GM18868 (cell line): Measurements from ENCODE around the gene TMEM9.

Experiments
- ATAC-seq: cut with Tn5 transposase; IDR thresholded peaks from one replicate; pipeline ENCODE4 v1.9.1; 2021; ENCODE audit warnings: mild to moderate bottlenecking, moderate library complexity; ENCODE audit not compliant: unreplicated experiment

Gene TMEM9

DNA sequence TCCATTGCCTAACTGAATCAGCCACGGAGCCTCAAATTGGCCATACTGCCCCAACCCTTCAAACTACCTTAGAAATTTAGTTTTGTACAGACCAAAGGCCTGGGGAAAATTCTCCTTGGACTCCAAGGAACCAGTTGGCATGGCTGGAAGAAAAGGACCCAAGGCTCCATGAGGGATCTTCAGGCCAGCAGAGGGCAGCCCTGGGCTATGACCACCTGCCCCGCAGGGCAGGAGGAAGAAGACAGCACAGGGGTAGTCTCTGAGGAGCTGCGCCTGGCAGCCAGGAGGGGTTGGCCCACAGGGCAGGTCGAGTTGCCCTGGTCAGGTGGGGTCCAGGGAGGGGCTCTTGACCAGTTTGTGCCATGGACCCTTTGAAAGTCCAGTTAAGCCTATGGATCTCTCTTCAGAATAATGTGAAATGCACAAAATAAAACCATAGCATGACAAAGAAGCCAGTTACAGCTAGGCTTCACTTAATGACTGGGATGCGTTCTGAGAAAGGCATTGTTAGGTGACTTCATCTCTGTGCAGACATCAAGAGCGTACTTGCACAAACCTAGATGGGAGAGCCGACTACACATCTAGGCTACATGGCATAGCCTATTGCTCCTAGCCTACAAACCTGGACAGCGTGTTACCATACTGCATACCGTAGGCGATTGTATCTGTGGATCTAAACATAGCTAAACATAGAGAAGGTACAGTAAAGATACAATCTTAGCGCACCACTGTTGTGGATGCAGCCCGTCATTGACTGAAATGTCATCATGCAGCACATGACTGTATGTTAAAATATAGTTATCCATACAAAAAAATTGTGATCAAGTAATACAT is 68.2 kb downstream of the TMEM9 start:
- ATAC-seq: no peak
